GM15510 (cell line): ENCODE results near the gene LYG1.

Source experiments
- POLR2A ChIP-seq: IDR thresholded peaks from 3 replicates; pipeline ENCODE4 v1.6.1; 2011; ENCODE audit warnings: borderline replicate concordance; ENCODE audit not compliant: insufficient read length; ENCODE audit errors: extremely low read depth

LYG1 gene

GRCh38 chr2:99279969-99280695, 20.9 kb downstream of the LYG1 start:
- TF ChIP-seq POLR2A: no peak

GRCh38 chr2:99278793-99279291, 22.2 kb downstream of the LYG1 start:
- no peak for TF ChIP-seq POLR2A

- no peak for TF ChIP-seq POLR2A
These were observed 25.1 kb downstream of the LYG1 start for GRCh38 chr2:99275882-99276281.

GRCh38 chr2:99261242-99261641, 39.8 kb downstream of the LYG1 start:
- TF ChIP-seq POLR2A: no peak

GRCh38 chr2:99260184-99260583, 40.8 kb downstream of the LYG1 start:
- no peak for TF ChIP-seq POLR2A

GRCh38 chr2:99259465-99259864, 41.5 kb downstream of the LYG1 start:
- TF ChIP-seq POLR2A: no peak

- TF ChIP-seq POLR2A: no peak
These were observed 44.3 kb downstream of the LYG1 start for GRCh38 chr2:99256677-99257076.

- no peak for TF ChIP-seq POLR2A
These were observed 45.3 kb downstream of the LYG1 start, which contains the start of gene LYG2 for GRCh38 chr2:99255491-99256318. Gene LYG2, minus strand, starts transcription at chr2:99255666. Its CDS starts 1,406 bp downstream, at chr2:99254260.

GRCh38 chr2:99249951-99250350, 51.0 kb downstream of the LYG1 start:
- TF ChIP-seq POLR2A: no peak

GRCh38 chr2:99242151-99242550, 58.8 kb downstream of the LYG1 start:
- TF ChIP-seq POLR2A: no peak

- no peak for TF ChIP-seq POLR2A
These were observed 60.6 kb downstream of the LYG1 start for GRCh38 chr2:99240431-99240830.

GRCh38 chr2:99238599-99238998, 62.4 kb downstream of the LYG1 start:
- TF ChIP-seq POLR2A: no peak
